Hematopoietic multipotent progenitor cell treated with erythropoietin and hydrocortisone succinate and interleukin-3 and kit ligand, for 8 days (in vitro differentiated cells): ENCODE data around the gene ACIN1.

Source experiments
- DNase-seq: peaks from one replicate; pipeline ENCODE4 v3.0.0-alpha.2; 2015

ACIN1 gene

DNA sequence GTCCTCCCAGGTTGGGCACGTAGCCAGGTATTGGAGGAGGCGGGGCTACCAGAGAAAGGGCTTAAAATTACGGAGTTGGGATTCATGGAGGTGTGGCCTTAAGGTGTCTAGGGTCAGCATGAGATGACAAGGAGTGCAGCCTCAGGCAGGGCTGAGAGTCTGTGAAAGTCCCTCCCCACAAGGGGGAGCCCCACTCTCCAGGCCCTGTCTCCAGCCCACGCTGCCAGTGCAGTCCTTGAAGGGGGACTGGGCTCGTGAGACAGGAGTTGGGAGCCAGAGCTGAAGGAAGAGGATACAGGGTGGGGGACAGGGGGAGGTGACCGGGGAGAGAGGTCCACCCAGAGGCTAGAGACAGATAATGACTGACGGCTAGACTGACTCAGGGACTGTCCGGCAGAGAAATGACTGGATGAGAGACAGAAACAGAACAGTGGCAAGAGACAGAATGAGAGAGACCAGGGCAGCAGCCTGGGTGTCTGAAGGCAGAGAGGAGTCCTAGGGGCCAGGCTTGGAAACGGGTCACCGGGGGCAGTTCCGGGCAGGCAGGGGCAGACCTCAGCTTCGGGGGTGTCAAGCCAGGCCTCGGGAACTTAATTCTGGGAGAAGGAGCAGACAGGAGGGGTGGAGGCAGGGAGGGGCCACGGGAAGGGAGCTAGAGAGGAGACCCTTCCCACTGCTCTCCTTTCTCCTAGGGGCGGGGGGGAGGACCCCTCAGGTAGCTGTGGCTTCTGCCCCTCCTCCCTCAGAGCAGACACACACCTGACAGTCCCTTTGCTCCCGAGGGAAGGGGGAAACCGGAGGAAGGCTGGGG, 38.6 kb downstream of the ACIN1 start:
- DNase-seq = peak; percentile 82

DNA sequence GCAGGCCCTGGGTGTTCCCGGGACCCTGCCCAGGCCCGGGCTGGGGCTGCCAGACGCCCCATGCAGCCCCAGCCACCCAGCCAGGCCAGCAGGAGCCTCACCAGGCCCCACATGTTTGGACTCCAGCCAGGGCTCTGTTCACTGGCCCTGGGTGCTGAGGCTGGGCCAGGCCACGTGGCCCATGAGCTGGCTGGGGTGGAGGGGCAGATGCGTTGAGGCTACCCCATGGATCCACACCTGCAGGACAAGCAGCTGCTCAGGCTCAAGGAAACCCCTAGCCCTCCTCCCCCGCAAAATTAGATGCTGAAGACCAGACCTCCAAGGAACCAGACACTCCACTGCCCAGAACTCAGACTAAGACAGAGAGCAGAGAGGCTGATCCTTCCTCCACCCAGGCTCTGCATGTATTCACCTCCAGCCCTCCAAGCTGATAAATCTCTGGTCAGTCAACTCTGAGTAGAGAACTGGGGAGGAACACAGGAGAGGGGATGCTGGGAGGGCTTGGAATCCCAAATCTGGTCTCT, 39.3 kb downstream of the ACIN1 start:
- DNase-seq = peak; percentile 23

DNA sequence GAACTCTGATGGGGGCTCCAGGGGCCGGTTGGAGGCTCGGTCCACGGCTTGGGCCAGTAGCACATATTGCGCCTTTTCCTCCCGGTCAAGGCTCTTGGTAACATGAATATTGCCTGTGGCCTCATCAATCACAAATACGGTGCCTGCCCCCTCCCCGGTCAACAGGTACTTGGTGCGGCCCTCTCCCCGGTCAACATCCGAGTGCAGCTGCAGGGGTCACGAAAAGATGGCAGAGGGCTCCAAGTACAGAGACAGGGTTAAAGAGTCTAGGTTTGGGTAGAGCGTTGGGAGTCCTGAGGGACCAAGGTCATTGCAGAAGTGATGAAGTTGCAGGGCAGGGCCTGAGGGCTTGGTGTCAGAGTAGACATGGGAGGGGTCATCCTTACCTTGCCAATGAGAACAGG, 39.8 kb downstream of the ACIN1 start:
- no peak for DNase-seq

DNA sequence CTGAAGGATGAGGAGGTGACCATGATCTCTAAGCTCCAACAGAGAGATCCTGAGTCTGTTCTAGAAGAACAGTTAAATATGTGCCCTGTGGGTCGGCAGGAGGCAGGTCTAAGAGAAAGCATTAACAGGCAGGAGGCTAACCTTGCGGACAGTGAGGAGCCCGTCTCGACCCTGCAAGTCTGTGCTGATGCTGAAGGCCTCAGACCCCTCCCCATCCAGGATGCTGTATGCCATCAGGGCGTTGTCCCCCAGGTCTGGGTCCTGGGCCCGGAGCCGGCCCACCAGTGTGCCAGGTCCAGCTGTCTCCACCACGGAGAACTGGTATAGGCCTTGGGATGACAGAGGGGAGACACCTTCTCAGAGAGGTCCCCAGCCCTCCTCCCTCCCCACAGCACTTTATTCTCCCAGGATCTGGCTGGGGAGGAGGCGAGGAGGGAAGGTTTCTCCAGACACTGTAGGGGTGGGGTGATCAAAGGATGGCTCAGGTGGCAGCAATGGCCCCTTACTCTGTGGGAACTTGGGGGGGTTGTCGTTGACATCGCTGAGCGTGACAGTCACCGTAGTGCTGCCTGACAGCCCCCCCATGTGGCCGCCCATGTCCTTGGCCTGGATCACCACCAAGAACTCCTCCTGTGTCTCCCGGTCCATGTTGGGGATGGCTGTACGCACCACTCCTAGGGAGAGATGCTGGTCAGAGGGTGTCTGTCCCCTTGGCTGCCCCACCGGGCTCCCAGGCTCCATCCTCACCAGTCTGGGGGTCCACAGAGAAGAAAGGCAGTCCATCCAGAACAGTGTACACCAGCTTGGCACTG, 40.7 kb downstream of the ACIN1 start:
- DNase-seq = no peak

DNA sequence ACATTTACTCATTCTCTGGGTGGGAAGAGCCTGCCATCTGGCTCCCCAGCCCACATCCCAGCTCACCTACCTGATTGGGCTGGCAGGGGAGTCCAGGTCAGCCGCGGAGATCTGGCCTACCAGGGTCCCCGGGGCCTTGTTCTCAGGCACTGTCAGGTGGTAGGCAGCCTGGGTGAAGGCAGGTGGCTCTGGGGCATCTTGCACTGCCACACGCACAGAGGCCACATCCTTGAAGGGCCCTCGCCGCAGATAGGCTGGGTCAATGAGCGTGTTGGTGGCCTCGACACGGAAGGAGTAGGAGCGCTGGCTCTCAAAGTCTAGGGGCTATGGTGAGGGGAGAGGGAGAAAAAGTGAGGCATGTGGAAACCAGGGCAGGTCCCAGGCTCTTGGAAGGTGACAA, 41.5 kb downstream of the ACIN1 start:
- DNase-seq = no peak

DNA sequence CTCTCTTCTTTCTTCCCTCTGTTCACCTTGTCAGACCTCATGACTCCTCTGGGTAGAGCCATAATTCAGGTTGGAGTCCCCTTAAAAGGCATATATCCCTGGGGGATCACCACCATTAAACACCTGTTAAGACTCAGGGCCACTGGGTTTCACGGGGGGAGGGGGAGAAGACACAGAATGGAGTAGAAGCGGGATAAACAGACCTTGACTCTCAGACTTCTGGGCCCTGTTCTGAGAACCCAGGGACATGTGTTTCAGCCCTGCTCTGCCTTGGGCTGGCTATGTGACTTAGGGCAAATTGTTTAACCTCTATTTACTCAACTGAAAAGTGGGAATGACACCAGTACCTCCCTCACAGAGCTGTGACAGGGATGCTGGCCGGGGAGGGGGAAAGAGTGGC, 42.3 kb downstream of the ACIN1 start:
- no peak for DNase-seq

DNA sequence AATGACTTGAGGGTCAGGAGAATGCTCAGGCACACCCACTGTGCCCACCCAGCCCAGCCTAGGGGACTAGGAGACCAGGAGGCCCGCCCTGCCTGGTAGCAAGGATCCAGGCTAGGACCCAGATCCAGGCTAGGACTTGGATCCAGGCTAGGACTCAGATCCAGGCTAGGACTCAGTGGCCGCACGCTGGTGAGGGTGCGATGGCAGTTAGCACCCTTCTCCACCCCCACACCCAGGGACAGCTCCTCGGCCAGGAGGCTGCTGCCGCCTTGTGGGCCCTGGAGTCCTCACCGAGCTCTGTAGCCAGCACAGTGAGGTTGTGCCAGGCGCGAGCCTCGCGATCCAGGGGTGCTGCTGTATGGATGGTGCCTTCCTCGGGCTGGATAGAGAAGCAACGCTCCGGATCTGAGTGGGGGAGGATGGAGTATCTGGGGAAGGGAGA, 42.7 kb downstream of the ACIN1 start:
- no peak for DNase-seq

DNA sequence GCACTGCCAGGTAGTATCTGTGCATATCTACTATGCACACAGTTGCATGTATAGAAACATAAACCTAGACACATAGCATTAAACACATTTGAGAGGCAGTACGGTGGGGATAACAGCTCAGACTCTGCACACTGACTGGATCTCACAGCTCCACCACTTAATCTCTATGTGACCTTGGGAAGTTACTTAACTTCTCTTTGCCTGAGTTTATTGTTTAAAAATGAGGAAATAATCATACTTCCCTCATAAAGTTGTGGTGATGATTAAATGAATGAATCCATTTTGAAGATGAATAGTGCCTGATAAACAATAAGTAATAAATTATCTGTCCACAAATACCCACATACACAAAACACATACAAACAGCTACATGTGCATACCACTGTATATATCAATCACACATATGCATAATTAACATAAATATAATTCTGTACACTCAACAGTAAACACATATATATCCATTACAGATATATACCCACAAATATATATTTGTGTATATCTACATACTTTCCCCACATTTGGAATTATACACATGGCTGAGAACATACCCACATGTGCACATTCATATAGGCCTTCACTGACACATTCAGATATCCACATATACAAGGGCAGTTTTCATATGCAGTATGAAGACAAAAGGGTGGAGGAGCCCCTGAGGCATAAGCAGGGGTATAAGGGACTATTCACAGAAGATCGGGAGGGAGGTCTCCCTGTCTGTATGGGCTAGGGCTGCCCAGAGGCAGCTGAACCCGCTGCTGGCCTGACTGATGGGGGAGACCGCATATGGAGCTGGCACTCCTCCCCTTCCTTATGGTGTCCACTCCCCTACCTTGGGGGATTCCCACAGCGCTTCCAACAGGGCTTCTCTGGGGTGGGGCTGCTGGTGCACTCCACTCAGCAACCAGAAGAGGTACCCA, 43.5 kb downstream of the ACIN1 start:
- no peak for DNase-seq

DNA sequence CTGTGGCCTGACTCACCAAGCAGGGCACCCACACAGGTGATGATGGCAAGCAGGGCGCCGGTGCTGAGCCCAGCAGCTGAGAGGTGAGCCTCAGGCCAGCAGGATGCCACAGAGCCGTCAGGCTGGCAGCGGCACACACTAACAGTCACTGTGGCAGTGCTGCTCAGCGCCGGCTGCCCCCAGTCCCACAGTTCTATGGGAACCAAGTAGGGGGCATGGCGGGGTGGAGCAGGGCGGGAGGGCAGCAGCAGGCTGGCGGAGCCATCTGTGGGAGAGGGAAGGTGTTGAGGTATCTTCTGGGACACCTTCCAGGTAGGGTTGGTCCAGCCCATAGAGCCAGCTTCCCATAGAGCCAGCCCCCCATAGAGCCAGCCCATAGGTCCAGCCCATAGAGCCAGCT, 45.9 kb downstream of the ACIN1 start:
- no peak for DNase-seq

DNA sequence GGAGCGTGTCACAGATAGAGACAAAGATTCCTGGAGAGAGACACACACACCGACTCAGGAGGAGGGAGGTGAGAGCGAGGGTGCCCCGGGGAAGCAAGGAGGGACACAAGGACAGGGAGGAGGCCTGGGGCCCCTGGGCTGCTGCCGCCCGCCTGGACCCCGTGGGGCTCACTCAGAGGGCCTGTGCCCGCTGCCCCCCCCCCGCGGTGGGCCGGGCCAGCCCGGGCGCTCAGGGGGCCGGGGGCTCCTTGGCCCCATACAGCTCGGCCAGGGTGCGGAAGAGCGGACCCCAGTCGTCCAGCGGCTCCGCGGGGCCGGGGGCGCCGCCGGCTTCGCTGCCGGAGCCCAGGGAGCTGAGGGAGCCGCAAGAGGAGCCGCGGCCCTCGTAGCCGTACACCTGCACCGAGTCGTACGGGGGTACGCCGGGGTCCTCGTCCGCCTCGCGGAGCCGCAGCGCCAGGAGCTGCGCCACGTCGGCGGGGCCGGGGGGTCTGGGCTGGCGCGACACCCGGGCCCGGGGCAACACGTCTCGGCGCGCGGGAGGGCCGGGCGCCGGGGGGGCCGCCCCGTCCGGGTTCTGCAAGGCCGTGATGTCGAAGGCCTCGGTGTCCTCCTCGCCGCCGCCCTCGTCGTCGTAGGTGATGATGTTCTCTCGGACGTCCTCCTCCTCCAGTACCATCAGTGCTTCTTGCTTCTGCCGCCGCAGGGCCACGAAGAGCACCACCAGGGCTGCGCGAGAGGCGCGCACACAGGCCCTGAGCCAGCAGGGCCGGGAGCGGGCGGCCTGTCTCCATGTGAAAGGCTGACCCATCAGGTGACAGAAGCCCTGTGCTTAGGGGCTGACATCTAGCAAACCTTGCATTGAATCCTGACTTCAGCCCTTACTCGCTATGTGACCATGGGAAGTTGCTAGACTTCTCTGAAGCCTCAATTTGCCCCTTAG, 46.9 kb downstream of the ACIN1 start:
- no peak for DNase-seq

DNA sequence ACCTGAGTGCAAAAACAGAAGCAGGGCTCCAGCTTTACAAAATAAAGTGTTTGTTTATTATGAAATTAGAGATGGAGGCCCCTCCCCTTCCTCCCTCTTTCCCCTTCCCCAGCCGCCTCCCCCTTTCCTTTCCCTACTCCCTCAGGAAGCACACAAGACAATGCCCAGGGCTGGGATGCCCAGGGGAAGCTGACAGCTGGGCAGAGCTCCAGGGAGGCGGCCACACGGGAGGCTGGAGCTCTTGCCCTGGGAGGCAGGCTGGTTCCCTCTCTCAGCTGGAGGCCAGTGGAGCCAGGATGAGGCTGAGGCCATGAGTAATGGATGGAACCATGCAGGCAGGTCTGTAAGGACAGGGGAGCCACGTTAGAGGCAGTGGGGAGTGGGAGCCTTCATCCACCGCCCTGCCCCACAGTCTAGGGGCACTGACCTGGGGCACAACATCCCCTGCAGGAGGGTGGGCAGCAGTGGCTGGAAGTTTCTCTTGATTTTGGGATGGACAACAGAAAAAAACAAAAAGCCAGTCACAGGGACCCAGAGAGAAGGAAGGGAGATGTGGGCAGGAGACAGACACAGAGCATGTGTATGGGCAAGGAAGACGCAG, 47.8 kb downstream of the ACIN1 start:
- DNase-seq = no peak

DNA sequence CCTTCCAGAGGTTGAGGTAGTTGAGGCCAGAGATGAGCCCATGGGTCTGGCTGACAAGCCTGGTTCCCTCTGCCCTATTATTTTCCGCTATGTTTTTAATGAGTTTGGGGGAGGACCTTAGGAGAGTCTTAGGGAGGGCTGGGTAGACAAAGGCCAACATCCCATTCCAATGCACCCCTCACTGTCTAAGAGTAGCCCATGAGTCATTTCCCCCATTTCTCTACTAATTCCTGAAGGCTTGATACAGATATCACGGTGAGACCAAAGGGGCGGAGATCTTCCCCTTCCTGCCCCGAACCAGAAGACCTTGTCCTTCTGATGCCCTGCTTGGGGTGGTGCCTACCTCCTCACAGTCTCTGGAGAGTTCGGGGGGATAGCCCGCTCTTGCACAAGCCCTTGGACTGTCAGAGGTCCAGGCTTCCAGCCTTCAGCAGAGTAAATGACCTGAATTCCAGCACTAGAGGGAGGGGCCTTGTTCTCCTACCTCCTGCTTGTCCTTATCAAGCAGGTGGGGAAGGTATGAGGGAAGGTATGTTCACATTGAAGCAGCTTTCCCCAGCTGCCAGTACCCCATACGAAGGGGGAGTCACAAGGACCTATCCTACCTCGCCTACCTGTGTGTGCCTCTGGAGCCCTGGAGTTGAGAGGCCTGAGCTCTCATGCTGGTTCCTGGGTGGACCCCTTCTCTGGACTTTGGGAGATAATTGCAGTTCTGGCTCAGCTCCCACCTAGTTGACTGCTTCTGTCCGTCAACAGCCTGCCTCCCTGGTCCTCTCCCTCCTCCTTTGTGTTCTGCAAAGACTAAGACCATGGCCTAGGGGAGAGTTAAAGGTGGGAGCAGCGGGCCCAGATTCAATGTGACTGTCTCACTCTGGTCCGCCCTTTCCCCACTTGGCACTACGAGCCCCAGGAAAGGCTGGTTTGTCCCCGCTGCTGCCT, 49.2 kb downstream of the ACIN1 start:
- no peak for DNase-seq

DNA sequence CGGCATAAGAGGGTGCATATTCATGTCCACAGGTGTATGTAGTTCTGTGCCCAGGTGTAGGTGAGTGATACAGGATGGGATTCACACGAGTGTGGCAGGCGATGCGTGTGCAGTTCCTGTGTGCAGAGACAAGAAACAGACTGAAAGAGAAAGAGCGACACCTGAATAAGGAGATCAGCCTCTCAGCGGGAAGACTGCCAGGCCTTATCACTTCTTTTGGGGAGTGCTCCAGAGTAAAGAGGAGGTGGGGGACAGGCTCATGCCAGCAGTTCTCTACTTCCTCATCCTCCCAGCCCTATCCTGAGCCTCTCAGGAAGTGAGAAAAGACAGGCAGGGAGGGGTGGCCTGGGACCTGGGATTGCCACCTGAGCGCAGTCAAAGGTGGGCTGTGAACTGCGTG, 50.1 kb downstream of the ACIN1 start:
- peak; percentile 30 for DNase-seq

DNA sequence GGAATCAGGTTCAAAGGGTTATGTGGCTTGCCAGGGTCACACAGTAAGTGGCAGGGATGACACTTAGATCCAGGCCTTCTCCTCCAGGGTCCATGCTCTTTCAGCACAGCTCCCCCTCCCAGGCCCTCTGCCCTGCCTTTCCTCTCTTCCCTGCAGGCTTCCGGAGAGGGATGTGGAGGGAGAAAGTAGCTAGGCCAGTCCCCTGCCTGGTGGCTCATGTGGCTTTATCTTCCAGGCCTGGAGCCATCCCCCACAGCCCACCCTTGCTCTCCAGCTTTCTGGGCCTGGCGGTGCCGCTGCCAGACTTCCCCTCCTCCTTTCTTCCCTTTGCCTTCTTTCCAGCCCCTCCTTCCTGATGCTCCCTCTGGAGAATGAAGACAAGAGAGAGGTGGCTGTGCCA, 51.2 kb downstream of the ACIN1 start:
- DNase-seq = no peak

DNA sequence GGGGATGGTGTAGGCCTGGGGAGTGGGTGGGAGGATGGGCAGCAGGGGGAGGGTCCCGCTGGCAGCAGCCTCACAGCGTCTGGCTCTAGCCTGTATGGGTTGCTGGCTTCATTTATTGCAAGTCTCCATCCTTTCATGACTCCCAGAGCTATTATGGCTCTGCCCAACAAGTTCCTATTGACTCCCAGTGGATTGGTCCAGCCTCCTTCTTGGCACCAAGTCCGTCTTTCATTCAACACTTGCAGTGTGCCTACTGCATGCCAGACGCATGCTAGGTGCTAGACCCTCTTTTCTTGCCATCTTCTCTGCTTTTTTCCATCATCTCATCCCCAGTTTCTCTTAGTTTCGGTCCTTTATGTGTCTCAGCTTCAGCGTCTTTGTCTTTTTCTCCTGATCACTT, 51.8 kb downstream of the ACIN1 start:
- no peak for DNase-seq

DNA sequence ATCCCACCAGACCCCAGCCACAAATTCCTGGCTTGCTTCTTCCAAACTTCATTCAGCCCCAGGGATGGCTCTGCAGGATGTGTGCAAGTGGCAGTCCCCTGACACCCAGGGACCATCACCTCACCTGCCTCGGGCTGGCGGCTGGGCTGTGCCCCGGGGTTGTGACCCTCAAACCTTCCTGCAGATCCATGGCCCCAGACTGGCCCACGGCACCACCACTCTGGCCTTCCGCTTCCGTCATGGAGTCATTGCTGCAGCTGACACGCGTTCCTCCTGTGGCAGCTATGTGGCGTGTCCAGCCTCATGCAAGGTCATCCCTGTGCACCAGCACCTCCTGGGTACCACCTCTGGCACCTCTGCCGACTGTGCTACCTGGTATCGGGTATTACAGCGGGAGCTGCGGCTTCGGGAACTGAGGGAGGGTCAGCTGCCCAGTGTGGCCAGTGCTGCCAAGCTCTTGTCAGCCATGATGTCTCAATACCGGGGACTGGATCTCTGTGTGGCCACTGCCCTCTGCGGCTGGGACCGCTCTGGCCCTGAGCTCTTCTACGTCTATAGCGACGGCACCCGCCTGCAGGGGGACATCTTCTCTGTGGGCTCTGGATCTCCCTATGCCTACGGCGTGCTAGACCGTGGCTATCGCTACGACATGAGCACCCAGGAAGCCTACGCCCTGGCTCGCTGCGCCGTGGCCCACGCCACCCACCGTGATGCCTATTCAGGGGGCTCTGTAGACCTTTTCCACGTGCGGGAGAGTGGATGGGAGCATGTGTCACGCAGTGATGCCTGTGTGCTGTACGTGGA, 52.6 kb downstream of the ACIN1 start, which contains the start of gene PSMB11:
PSMB11 (plus strand) TSS at position 51 of the 804 bp plus-strand sequence; CDS start at position 65, 14 bp downstream.
- no peak for DNase-seq

DNA sequence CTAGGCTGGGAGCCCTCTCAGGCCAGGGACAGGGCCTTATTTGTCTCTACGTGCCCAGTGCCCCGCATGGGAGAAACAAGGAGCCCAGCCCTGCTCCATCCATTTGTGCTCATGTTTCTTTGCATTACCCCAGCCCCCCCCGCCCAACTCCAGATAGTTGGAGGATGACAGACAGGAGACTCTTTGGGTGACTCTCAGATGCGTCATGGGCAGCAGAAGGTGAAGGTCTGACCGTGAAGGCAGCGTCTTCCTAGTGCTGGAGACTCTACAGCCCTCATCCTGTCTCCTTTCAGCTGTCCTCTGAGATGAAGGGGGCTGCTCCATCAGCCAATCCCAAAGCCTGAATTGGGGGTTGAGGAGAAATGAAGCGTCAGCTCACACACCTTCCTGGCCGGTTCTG, 53.2 kb downstream of the ACIN1 start:
- DNase-seq = no peak

DNA sequence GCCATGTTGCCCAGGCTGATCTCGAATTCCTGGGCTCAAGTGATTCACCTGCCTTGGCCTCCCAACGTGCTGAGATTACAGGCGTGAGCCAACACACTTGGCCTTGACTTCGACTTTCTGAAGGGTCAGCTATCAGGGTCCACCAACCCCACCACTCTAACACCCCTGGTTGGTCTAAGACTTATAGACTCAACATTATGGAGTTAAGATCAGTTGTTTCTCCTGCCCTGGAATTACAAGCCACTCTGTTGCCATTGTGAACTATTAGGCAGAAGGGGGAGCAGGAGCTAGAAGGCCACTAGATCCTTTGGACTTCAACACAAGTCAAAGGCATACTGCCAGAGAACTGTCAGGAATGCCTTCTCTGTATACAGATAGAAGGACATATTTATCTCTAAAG, 54.8 kb downstream of the ACIN1 start:
- DNase-seq = no peak
